Thyroid gland (tissue), 4 donors: ENCODE data around the gene BSPH1.

Experiments used
- CTCF ChIP-seq, 6 experiments: fragments of 200-600 bp in 3 of 6; fragments of 450-650 bp in 3 of 6; sonication (generic) in 3 of 6; IDR thresholded peaks; one replicate each; pipeline ENCODE4 v1.5.1; 2016 to 2019; ENCODE audit warnings: antibody characterized with exemption in 6 of 6, mild to moderate bottlenecking in 2 of 6, inconsistent platforms in 1 of 6, moderate library complexity in 1 of 6
- POLR2A ChIP-seq, 2 donors: fragments of 450-650 bp; IDR thresholded peaks; one replicate each; pipeline ENCODE4 v1.6.1; 2017; ENCODE audit warnings: antibody characterized with exemption in 2 of 2, mild to moderate bottlenecking in 2 of 2, moderate library complexity in 1 of 2

- TF ChIP-seq CTCF (IDR thresholded peaks at IDR 0.05): no peak
- no peak for TF ChIP-seq POLR2A (IDR thresholded peaks at IDR 0.05)
Observed at GRCh38 chr19:48010932-48011758, 19.2 kb upstream of the BSPH1 start.
